Transverse colon (tissue), 4 donors: ENCODE results near the gene STAG1. TPM values are rescaled to one million over a fixed set of nuclear protein-coding genes. Genes with fewer than 3 reads are reported as not detected.
"Not testable (repeated sequence)": the region's sequence is repeated elsewhere in the genome, so short reads cannot be mapped to it uniquely, and the experiment has no call there.

Experiments
- DNase-seq: peaks from one replicate; pipeline ENCODE4 v3.0.0-alpha.2; 2019
- H3K27ac ChIP-seq, 4 donors: fragments of 200-600 bp; sonication (generic); 2 replicates each; pipeline ENCODE4 v1.5.1; 2016 to 2018; ENCODE audit warnings: inconsistent platforms in 4 of 4
- H3K27me3 ChIP-seq: fragments of 200-600 bp; sonication (generic); 2 replicates; pipeline ENCODE4 v1.5.1; 2017; ENCODE audit warnings: inconsistent platforms
- H3K36me3 ChIP-seq, 4 donors: fragments of 200-600 bp; sonication (generic); 2 replicates each; pipeline ENCODE4 v1.5.1; 2017 to 2019; ENCODE audit warnings: inconsistent platforms in 4 of 4
- H3K4me1 ChIP-seq, 4 donors: fragments of 200-600 bp; sonication (generic); 2 replicates each; pipeline ENCODE4 v1.5.1; 2017 to 2020; ENCODE audit warnings: inconsistent platforms in 4 of 4
- H3K4me3 ChIP-seq, 4 donors: fragments of 200-600 bp; sonication (generic); 1 replicate in 1 of 4; 2 replicates in 3 of 4; pipeline versions ENCODE4 v1.5.1 to v1.6.1; 2017 to 2019; ENCODE audit warnings: inconsistent platforms in 4 of 4
- H3K9me3 ChIP-seq, 2 donors: fragments of 200-600 bp; sonication (generic); 2 replicates each; pipeline ENCODE4 v1.5.1; 2017 to 2019; ENCODE audit warnings: inconsistent platforms in 2 of 2
- CTCF ChIP-seq, 5 experiments: fragments of 200-600 bp in 3 of 5; fragments of 450-650 bp in 2 of 5; sonication (generic) in 3 of 5; IDR thresholded peaks; 1 replicate in 2 of 5; 2 replicates in 3 of 5; pipeline ENCODE4 v1.5.1; 2016 to 2017; ENCODE audit warnings: antibody characterized with exemption in 5 of 5, inconsistent platforms in 3 of 5, mild to moderate bottlenecking in 2 of 5, moderate library complexity in 1 of 5
- EP300 ChIP-seq: sonication (generic); formaldehyde crosslinking; IDR thresholded peaks from one replicate; pipeline ENCODE4 v1.6.1; 2017; ENCODE audit warnings: antibody characterized with exemption, low read depth
- POLR2A ChIP-seq: fragments of 450-650 bp; IDR thresholded peaks from one replicate; pipeline ENCODE4 v1.6.1; 2016; ENCODE audit warnings: antibody characterized with exemption, mild to moderate bottlenecking, moderate library complexity
- POLR2AphosphoS5 ChIP-seq, 3 donors: sonication (generic); formaldehyde crosslinking; IDR thresholded peaks; one replicate each; pipeline ENCODE4 v1.6.1; 2016; ENCODE audit warnings: antibody characterized with exemption in 3 of 3
- WGBS, 2 donors: methylation state at CpG; one replicate each; pipeline ENCODE4 v1.1.5; 2018; ENCODE audit warnings: low coverage in 1 of 2; 5-methylcytosine and 5-hydroxymethylcytosine counted together
- in situ Hi-C, 4 donors: fragments of 200-750 bp; cut with MboI; loops; one replicate each; pipeline versions ENCODE4 v1.15.0 to v1.15.1; 2017; ENCODE audit warnings: low sequenced_read_pairs in 3 of 4, low pct_ligation_motif_present in 1 of 4, low pct_unique_long_range_greater_than_20kb in 1 of 4
- intact Hi-C: fragments of 100-400 bp; cut with DNase I; formaldehyde crosslinking; loops from one replicate; pipeline ENCODE4 v1.15.1; 2023; ENCODE audit warnings: low total_unique reads
- total RNA-seq, 4 donors: library from RNA; depleted of rRNA; stranded (reverse); fragments of >200 nt; gene quantifications; one replicate each; pipeline ENCODE4 v1.1.0, GENCODE V29; 2016

STAG1 gene
- total RNA-seq, 4 donors from 2014 or later, result 14.5 to 57.2 (median 42.2) TPM

- intact Hi-C loops, result no loop called here
- in situ Hi-C loops, result loop anchor here (10.0 to 25.0 kb wide), 4 partner anchors 351 to 671 kb away; no protein-coding TSS in a partner anchor
- no peaks in the 10 kb centered on the region for H3K36me3 ChIP-seq
These were observed 6.3 kb downstream of the STAG1 start for GRCh38 chr3:136745916-136746315.

GRCh38 chr3:136741063-136741462, 11.1 kb downstream of the STAG1 start:
- no peak for DNase-seq
- Histone ChIP-seq H3K27me3 (no peaks in the 10 kb centered on the region), H3K4me3 (no peak overlapping the region), H3K4me1 (peaks cover 0 to 21% (median 8%) of the 10 kb centered on the region in 4 donors), H3K9me3 (no peaks in the 10 kb centered on the region), H3K27ac (no peak overlapping the region), H3K36me3 (no peaks in the 10 kb centered on the region)
- intact Hi-C loops (no loop called here), in situ Hi-C loops (loop anchor here (10.0 to 25.0 kb wide), 4 partner anchors 346 to 666 kb away; no protein-coding TSS in a partner anchor)
- no peak for TF ChIP-seq POLR2A
- no peak for TF ChIP-seq POLR2AphosphoS5 (IDR thresholded peaks at IDR 0.05)
- TF ChIP-seq CTCF (IDR thresholded peaks at IDR 0.05), result no peak
- TF ChIP-seq EP300, result no peak
- 82 to 94% methylated on average over 2 of the region's 2 CpGs for whole genome bisulfite sequencing, 2 donors

More at GRCh38 chr3:136745916-136746315, 6.3 kb downstream of the STAG1 start:
- H3K4me1 ChIP-seq, result peaks cover 0 to 39% (median 26%) of the 10 kb centered on the region in 4 donors
- DNase-seq, result no peak
- no peak overlapping the region for H3K4me3 ChIP-seq
- no peak for TF ChIP-seq POLR2AphosphoS5 (IDR thresholded peaks at IDR 0.05)
- TF ChIP-seq POLR2A, result no peak
- TF ChIP-seq CTCF (IDR thresholded peaks at IDR 0.05), result no peak
- TF ChIP-seq EP300, result no peak
- no peaks in the 10 kb centered on the region for H3K9me3 ChIP-seq
- no peak overlapping the region for H3K27ac ChIP-seq
- H3K27me3 ChIP-seq, result no peaks in the 10 kb centered on the region

GRCh38 chr3:136740351-136740958, 11.7 kb downstream of the STAG1 start:
- H3K9me3 ChIP-seq, result no peaks in the 10 kb centered on the region
- 91 to 100% methylated on average over 2 to 7 of the region's 7 CpGs for WGBS, 2 donors
- peaks cover 0 to 16% (median 8%) of the 10 kb centered on the region in 4 donors for H3K4me1 ChIP-seq
- TF ChIP-seq CTCF (IDR thresholded peaks at IDR 0.05) (no peak), POLR2A (no peak), POLR2AphosphoS5 (IDR thresholded peaks at IDR 0.05) (no peak), EP300 (no peak)
- no peak overlapping the region for H3K4me3 ChIP-seq
- intact Hi-C loops (no loop called here), in situ Hi-C loops (loop anchor here (10.0 to 25.0 kb wide), 4 partner anchors 346 to 666 kb away; no protein-coding TSS in a partner anchor)
- no peaks in the 10 kb centered on the region for H3K36me3 ChIP-seq
- no peak overlapping the region for H3K27ac ChIP-seq
- no peaks in the 10 kb centered on the region for H3K27me3 ChIP-seq
- DNase-seq, result no peak

- in situ Hi-C loops, result loop anchor here in 2 of 4 donors (25.0 kb wide), 2 partner anchors 350 to 650 kb away; no protein-coding TSS in a partner anchor
- peaks cover 0 to 34% (median 14%) of the 10 kb centered on the region in 4 donors for H3K4me1 ChIP-seq
- WGBS, 2 donors, result 85 to 92% methylated on average over 7 to 8 of the region's 8 CpGs
- H3K27me3 ChIP-seq, DNase-seq, H3K36me3 ChIP-seq, H3K9me3 ChIP-seq, H3K27ac ChIP-seq, intact Hi-C loops, H3K4me3 ChIP-seq: not testable (repeated sequence)
These were observed 15.2 kb downstream of the STAG1 start for GRCh38 chr3:136736950-136737349.
